ENCODE data around the gene MYOM1.

DNA sequence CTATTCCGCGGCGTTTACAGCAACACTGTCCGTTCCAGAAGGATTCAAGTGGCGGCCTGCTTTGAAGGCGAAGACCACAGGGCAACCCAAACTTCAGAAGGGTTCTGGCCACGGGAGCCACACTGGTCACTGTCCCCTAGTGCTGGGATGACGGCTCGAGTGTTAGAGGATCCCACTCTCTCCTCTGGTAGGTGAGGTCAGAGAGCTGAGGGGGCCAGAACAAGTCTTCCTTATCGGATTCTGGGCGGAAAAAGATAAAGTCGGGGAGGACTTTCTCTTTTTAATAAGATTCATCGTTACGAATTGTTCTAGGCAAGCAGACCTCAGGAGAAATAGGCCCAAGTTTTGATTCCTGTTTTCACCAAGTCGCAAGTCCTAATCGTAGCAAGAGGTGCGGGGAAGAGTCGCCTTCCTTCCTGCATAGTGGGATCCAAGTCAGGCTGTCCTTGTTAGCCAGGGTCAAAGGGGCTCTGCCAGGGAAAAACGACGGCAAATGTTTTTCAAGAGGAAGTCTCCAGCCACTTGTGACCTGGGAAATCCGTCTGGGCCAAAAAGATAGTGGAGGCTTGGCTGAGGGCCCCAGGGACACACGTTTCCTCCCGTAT lies 27.0 kb upstream of the MYOM1 start:
- TF ChIP-seq, protein P1, sequence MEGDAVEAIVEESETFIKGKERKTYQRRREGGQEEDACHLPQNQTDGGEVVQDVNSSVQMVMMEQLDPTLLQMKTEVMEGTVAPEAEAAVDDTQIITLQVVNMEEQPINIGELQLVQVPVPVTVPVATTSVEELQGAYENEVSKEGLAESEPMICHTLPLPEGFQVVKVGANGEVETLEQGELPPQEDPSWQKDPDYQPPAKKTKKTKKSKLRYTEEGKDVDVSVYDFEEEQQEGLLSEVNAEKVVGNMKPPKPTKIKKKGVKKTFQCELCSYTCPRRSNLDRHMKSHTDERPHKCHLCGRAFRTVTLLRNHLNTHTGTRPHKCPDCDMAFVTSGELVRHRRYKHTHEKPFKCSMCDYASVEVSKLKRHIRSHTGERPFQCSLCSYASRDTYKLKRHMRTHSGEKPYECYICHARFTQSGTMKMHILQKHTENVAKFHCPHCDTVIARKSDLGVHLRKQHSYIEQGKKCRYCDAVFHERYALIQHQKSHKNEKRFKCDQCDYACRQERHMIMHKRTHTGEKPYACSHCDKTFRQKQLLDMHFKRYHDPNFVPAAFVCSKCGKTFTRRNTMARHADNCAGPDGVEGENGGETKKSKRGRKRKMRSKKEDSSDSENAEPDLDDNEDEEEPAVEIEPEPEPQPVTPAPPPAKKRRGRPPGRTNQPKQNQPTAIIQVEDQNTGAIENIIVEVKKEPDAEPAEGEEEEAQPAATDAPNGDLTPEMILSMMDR (conservative IDR thresholded peaks at IDR 0.05; ENCODE audit: low read depth, low read length): no peak
- TF ChIP-seq EZH2 (IDR thresholded peaks at IDR 0.05; ENCODE audit: borderline replicate concordance, low read depth, low read length, poor library complexity, severe bottlenecking): no peak
